HG03064 (cell line): ENCODE measurements around the gene CDC42BPA.
"Not testable (repeated sequence)": the region's sequence is repeated elsewhere in the genome, so short reads cannot be mapped to it uniquely, and the experiment has no call there.

ENCODE experiments used
- ATAC-seq: cut with Tn5 transposase; IDR thresholded peaks from one replicate; pipeline ENCODE4 v1.9.1; 2021; ENCODE audit warnings: low read depth; ENCODE audit not compliant: unreplicated experiment

Gene CDC42BPA

DNA sequence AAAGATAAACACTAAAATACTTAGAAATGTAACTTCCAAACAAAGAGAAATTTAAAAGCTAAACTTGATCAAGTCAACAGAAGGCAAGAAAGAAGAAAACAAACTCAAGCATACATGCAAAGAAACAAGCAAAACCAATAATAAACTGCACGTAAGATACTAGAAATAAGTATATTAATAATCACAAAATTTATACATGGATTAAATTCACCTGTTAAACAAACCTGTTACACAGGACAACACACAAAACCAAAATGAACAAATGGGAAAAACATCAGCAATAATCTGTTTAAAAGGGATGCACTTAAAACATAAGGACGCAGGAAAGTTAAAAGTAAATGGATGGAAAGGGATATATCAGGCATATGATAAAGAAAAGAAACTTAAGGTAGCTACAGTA, 165.8 kb downstream of the CDC42BPA start:
- ATAC-seq: no peak

DNA sequence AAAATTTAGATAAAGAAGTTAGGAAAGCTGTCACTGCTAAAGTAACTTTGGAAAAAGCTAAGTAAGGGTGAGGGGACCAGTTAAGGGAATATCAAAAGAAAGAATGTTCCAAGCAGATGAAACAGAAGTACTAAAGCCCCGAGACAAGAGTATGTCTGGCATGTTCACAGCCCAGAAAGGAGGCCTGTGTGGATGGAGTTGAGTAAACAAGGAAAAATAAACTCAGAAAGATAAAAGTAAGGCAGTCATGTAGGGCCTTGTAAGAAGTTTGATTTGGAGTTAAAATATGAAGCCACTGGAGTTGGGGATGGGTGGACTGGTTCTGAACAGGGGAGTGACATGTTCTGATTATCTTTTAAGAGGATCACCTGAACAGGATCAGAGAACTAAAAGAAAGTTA, 177.9 kb downstream of the CDC42BPA start:
- ATAC-seq: no peak

DNA sequence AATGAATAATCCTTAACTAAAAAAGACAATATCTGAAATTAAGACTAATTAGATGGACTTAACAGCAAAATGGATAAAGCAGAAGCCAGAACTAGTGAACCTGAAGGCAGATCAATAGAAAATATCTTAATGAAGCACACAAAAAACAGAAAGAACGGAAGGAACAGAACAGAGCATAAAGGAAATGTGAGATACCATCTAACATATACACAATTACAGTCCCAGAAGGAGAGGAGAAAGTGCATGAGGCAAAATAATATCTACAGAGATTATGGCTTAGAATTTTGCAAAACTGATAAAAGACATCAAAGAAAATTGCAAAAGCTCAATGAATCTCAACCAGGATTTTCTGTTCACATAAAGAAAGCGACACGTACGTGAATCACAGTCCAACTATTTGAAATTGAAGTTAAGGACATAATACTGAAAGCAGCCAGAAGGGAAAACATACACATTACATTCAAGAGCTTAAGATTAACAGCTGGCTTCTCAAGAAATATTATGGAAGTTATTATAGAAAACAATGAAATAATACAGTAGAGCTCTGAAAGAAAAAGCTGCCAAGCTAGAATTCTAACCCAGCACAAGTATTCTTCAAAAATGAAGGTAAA, 182.0 kb downstream of the CDC42BPA start:
- no peak for ATAC-seq

DNA sequence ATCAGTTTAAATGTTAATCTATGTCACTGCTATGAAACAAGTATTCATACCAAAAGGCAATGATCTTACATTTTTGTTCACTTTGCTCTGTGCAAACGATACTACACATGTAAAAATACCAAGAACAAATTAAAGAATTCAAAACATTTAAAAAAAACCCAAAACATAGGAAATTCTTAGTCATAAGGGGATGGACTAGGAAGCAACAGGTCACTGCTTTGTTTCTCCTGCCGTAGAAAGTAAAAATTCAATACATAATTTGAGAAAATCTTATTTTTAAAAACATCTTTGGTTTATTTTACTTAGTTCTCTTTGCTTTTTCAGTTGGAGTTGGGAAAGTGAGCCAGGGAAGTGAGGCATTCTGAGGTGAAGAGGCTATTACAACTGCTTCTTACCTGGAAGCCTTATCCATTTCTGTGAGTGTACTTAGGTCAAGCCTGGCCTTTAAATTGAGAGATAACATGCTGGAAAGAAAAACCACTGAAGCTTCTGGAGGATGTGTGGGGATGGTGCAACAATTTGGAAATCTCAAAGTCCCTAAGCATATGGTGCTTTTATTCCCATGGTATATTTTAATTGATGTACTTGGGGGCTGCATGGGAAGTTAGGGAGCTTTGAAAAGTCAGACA, 183.5 kb downstream of the CDC42BPA start:
- ATAC-seq: no peak

DNA sequence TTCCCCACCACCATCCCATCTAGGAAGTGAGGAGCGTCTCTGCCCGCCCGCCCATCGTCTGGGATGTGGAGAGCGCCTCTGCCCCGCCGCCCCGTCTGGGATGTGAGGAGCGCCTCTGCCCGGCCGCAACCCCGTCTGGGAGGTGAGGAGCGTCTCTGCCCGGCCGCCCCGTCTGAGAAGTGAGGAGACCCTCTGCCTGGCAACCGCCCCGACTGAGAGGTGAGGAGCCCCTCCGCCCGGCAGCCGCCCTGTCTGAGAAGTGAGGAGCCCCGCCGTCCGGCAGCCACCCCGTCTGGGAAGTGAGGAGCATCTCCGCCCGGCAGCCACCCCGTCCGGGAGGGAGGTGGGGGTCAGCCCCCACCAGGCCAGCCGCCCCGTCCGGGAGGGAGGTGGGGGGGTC, 185.6 kb downstream of the CDC42BPA start:
- ATAC-seq: not testable (repeated sequence)

DNA sequence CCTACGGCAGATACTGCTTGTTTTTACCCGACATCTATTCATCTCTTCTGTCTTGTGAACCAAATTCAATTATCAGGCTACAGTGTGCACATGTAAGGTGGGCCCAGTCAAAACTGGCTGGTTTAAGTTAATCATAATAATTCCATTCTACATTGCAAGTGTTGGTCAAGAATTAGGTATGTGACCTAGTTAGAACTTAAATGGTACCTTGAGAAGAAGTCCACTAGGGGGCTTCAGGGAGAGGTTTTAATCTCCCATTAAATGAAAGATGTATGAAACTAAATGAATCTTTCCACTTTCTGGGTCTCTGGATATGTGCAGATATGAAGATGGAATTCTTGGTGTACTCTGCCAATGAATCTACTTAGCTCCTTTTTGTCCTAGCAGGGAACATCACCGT, 187.1 kb downstream of the CDC42BPA start:
- ATAC-seq: no peak

DNA sequence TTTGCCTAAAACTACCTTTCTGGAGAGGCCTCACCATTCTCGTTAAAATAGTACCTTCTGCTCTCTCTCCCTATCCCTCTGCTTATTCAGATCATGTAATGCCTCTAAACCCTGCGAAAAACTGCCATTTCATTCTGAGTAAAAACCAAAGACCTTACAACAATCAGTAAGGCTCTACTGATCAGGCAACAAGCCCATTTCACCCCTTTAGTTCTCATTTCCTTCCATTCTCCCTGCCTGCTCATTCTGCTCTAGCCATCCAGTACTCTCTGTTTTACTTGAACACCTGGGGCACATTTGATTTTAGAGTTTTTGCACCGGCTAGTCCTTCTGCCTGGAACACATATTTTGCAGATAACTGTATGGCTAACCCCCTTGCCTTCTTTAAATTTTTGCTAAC, 190.4 kb downstream of the CDC42BPA start:
- ATAC-seq: peak; percentile 69

DNA sequence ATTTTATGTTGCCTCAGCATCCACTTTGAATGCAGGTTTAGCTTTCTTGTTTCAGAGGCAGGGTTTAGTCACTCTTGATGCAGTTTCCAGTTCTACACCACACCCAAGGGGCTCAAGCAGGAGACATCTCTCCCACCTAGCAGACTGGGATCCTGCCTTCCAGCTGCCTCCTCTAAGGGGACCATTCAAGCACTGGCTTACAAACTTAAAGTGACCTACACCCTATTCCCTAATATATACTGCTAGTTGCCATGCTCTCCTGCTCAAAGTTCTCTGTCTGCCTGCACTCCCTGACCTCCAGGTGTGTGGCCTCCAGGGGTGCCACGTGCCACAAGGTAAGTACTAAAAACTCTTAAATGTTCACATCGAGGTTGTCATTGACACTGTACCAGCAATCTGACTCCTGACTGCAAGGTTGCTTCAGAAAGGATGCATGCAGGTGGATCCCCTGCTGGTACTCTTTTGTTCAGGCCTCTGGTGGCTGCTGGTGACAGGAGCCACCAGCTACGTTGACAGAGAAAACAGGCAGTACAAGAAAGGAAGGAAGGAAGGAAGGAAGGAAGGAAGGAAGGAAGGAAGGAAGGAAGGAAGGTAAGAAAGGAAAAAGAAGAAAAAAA, 192.3 kb downstream of the CDC42BPA start:
- no peak for ATAC-seq

DNA sequence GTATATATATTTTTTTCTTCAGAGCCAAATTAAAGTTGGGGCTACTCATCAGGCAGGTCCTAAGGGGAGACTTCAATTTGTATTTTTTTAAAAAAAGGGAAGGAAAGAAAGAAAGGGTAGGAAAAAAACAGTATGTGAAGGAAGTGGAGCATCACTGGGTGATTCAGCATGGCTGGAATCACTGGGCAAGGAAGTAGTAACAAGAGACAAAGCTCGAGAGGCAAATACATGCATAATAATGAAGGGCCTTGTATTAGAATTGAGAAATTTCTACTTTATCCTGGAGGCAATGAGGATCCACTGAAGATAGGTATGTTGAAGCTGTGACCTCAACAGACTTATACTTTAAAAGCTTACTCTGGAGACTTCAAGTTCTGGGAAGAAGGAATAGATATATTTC, 193.8 kb downstream of the CDC42BPA start:
- ATAC-seq: no peak

DNA sequence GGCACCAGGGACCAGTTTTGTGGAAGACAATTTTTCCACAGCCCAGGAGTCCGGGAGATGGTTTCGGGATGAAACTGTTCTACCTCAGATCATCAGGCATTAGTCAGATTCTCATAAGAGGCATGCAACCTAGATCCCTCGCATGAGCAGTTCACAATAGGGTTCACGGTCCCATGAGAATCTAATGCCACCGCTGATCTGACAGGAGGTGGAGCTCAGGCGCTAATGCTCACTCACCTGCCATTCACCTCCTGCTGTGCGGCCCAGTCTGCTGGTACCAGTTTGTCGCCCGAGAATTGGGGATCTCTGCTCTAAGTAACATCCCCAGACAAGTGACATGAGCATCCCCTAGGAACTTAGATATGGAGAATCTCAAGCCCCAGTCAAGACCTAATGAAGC, 197.5 kb downstream of the CDC42BPA start:
- no peak for ATAC-seq

DNA sequence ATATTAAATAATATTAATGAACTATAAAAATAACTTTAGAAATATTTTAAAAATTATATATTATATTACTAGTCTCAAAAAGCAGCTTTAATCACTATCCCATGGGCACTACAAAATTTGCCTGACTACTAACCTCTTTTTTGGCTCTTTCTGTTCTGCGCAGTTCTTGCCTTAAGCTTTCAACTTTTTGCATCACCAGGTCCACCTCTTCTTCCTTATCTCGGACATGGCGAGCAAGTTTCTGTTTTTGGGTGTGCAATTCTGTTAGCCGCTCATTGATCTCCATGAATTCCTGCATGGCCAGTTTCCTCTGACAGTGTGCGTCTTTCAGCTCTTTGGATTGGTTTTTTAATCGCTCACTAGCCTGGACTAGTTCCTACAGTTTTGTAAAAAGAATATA, 205.8 kb downstream of the CDC42BPA start:
- ATAC-seq: no peak

DNA sequence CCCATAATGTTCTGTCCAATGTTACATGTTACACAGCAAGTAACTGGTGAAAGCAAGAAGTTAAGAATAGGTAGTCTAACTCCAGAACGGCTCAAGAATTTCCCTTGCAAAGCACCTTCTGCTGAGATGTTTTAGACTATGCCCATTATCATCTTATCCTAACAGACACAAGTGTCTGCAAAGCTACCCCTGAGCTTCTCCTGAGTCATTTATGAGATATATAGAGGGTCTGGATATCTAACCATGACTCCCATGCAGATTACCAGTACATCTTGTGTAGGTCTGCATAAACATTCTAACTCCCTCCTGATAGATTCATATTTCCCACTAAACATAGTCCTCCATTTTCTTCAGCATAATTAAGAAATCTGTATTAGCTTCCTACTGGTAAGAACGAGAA, 206.5 kb downstream of the CDC42BPA start:
- ATAC-seq: no peak

DNA sequence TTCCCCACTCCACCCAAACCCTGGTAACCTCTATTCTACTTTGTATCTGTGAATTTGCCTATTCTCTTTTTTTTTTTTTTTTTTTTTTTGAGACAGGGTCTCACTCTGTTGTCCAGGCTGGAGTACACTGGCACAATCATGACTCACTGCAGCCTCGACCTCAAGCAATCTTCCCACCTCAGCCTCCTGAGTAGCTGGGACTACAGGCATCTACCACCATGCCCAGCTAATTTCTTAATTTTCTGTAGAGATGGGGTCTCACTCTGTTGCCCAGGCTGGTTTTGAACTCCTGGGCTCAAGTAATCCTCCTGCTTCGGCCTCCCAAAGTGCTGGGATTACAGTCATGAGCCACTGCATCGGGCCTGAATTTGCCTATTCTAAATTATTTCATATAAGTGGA, 213.0 kb downstream of the CDC42BPA start:
- not testable (repeated sequence) for ATAC-seq

DNA sequence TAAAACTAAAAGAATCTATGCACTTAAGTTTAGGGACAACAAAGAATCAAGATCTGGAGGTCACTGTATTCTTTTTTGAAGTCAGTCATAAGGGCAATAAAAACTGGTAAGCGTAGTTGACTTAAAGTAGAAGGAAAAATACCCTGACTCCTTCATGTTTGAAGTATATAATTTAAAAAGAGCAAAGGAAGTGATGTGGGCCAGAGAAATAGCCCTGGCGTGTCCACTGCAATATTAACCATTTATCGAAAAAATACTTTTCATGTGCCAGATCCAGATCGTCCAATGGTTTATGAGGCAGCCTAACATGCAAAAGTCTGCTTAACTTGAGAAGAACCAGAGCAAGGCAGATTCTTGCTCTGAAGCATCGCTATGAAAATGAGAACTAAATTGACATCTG, 216.2 kb downstream of the CDC42BPA start:
- no peak for ATAC-seq

DNA sequence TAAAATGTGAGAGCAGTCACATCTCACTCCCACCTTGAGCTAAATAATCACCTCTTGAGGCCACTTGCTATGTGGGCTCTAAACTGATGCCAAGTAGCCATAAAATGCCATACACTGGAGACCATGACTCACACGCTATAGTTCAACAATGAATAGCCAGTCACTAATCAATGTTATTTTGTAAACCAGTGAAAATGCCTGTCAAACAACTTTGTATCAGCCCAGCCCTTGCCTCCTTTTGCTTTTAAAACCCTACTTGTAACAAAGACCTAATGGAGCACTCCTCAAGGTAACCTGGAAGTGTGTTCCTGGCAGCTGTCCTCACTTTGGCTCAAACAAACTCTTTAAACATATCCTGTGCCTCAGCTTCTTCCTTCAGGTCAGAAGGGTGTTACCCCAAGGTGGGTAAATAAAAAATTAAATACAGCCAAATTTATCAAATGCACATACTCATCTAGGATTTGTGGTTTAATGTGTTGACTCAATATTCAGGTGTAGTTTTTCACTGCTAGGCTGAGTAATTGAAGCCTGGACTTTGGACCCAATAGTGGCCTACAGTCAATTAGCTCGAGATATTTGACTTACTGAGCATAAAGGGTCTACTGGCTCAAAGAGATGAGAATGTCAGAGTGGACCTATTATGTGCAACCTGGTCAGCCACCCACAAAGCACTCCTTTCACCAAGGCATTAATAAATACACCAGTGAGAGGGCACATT, 223.9 kb downstream of the CDC42BPA start:
- ATAC-seq: no peak

DNA sequence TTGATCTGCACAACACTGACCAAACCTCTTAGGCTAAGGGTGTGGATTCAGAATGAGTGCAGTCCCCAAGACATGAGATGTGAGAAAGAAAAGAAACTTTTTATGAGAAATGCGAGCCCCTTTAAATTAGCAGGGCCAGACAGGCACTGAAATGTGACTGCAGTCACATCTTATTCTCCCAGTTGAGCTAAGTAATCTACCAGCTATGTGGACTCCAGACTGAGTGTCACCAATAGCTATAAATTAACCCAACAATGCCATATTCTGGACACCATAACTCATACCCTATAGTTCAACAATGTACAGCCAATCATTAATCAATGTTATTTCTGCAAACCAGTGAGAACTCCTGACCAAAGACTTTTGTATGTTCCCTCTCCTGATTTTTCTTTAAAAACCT, 225.0 kb downstream of the CDC42BPA start:
- ATAC-seq: no peak

DNA sequence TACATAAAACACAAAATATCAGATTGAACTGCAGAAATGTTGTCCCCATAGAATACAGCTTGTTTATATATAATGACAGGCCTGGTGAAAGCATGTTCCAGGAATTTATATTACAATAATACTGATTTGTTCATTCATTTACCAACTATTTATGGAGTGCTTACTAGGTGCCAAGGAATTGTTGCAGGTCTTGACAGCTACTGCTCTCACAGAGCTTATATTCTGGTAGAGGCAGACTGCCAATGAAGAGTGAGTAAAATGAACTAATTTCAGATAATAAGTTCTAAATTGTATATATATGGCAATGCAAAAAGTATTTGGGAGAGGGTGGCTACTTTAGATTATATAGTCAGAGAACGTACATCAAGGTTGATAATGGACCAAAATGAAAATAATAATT, 226.2 kb downstream of the CDC42BPA start:
- no peak for ATAC-seq

DNA sequence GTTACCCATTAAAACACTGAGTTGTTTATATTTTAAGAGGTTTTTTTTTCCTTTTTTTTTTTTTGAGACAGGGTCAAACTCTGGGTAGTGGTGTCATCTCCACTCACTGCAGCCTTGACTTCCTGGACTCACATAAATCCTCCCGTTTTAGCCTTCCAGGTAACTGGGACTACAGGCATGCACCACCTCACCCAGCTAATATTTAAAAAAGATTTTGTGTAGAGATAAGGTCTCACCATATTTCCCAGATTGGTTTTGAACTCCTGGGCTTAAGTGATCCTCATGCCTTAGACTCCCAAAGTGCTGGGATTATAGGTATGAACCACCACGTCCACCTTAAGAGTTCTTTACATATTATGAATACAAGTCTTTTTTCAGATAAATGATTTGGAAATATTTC, 231.7 kb downstream of the CDC42BPA start:
- ATAC-seq: no peak

DNA sequence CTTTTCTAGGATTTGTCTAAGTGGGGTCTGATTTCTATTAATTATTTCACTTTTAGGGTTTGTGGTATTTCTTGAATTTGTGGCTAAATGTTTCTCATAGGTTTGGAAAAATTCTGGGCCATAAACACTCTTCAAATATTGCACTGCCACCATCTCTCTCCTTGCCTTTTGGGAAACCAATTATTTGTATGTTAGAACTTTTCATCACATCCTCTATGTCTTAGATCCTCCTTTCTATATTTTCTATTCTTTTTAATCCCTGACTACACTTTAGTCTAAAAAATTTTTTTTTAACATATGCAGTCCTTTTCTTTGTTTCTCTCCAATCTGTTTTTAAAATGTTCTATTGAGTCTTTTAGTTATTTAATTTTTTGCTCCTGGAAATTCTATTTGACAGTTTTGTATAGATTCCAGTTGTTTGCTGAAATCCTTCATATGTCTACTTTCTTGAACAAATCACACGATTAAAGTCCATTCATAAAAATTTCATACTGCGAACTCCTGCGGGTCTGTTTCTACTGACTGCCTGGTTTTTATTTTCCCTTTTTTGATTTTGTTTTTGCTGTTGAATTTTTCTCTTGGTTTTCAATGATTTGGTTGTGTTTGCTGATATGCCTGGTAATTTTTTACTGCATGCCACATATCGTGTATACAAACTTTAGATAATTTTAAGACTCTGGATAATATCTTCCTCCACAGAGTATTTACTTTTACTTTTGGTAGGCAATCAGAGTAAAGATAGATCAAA, 235.1 kb downstream of the CDC42BPA start:
- no peak for ATAC-seq

DNA sequence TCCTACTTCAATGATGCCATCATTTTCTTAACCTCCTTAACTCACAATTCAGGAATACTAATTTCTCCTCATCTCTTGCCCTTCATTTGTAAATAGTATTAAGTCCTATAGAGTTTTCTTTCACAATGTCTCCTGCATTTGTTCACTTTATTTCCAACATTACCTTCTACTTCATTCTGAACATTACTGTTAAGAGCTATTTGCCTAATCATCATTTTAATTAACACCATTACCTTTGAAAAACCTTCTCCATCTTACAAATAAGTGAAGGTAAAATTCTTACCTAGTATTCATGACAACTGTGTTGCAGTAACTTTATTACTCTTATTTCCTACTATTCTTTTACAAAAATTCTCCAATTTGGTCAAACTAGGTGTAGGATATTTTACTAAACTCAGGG, 240.5 kb downstream of the CDC42BPA start:
- no peak for ATAC-seq

DNA sequence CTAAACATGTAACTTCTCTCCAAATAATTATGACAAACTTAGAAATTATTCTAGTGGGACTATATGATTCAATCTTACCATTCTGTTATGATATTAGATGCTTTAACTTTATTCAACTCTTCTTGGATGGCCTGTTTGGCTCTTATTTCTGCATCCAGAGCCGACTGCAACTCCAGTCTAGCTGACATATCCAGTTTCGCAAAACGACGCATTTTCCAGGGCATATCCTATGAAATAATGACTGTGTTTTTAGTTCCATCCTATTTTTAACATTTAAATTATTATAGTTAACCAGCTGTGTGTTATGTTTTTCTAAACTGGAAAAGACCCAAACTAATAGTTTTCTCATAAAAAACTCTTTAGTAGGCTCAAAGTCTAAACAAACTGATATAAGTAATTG, 244.5 kb downstream of the CDC42BPA start:
- ATAC-seq: no peak
